Panc1 (cell line): Measurements from ENCODE around the gene PRC1.

Experiments
- CTCF ChIP-seq: fragments of 450-650 bp; IDR thresholded peaks from 2 replicates; pipeline ENCODE4 v1.5.1; 2017; ENCODE audit warnings: mild to moderate bottlenecking
- REST ChIP-seq, 2 experiments: IDR thresholded peaks; 2 replicates each; pipeline ENCODE4 v1.6.1; 2011 to 2012; ENCODE audit warnings: low read depth in 2 of 2, control low read depth in 1 of 2, low read length in 1 of 2, mild to moderate bottlenecking in 1 of 2, moderate library complexity in 1 of 2; ENCODE audit not compliant: insufficient read depth in 1 of 2

GRCh38 chr15:90990446-90990845 is 3.9 kb downstream of the PRC1 start:
- TF ChIP-seq CTCF (no peak), REST (IDR thresholded peaks at IDR 0.05; ENCODE audit: insufficient read depth in 1 of 2, low read depth in 2 of 2, low read length in 1 of 2) (no peak)
